Stimulated activated CD4-positive, alpha-beta T cell treated with anti-CD3 and anti-CD28 coated beads, Interleukin-1b, Interleukin-23, amount 100 ng/mL, for 1 hour (primary cell): ENCODE results near the gene ZFP91.

Experiments used
- DNase-seq, 2 donors: peaks; one replicate each; pipeline ENCODE4 v3.0.0-alpha.2; 2020; ENCODE audit warnings: low read depth in 2 of 2

Gene ZFP91

GRCh38 chr11:58586998-58587397 is 8.1 kb downstream of the ZFP91 start:
- DNase-seq = no peak

GRCh38 chr11:58591659-58592058 is 12.8 kb downstream of the ZFP91 start:
- no peak for DNase-seq

GRCh38 chr11:58592760-58593472 is 14.1 kb downstream of the ZFP91 start:
- DNase-seq = no peak

- DNase-seq = no peak
Observed at GRCh38 chr11:58594826-58595225, 16.0 kb downstream of the ZFP91 start.

GRCh38 chr11:58596621-58597020 is 17.8 kb downstream of the ZFP91 start:
- DNase-seq = no peak

- no peak for DNase-seq
Observed at GRCh38 chr11:58597486-58598144, 18.8 kb downstream of the ZFP91 start.

- no peak for DNase-seq
Observed at GRCh38 chr11:58600510-58600909, 21.6 kb downstream of the ZFP91 start.

- DNase-seq = no peak
Observed at GRCh38 chr11:58606930-58607714, 28.3 kb downstream of the ZFP91 start.

GRCh38 chr11:58608331-58608730 is 29.5 kb downstream of the ZFP91 start:
- DNase-seq = no peak

GRCh38 chr11:58609723-58610122 is 30.9 kb downstream of the ZFP91 start:
- DNase-seq = no peak

GRCh38 chr11:58613228-58613627 is 34.4 kb downstream of the ZFP91 start:
- DNase-seq = no peak

GRCh38 chr11:58615559-58615958 is 36.7 kb downstream of the ZFP91 start:
- DNase-seq = no peak

- no peak for DNase-seq
Observed at GRCh38 chr11:58616594-58616993, 37.7 kb downstream of the ZFP91 start.

GRCh38 chr11:58617976-58618557 is 39.2 kb downstream of the ZFP91 start:
- no peak for DNase-seq

- DNase-seq = no peak
Observed at GRCh38 chr11:58621586-58622262, 42.9 kb downstream of the ZFP91 start.

GRCh38 chr11:58622344-58622743 is 43.5 kb downstream of the ZFP91 start, which contains the start of gene CNTF:
Gene CNTF, plus strand, starts transcription at chr11:58622665. Its CDS starts 88 bp downstream, at chr11:58622753.
- DNase-seq = no peak

- no peak for DNase-seq
Observed at GRCh38 chr11:58625086-58625485, 46.2 kb downstream of the ZFP91 start.

- no peak for DNase-seq
Observed at GRCh38 chr11:58625826-58626460, 47.1 kb downstream of the ZFP91 start.

- DNase-seq = no peak
Observed at GRCh38 chr11:58626934-58627483, 48.1 kb downstream of the ZFP91 start.

GRCh38 chr11:58628446-58628845 is 49.6 kb downstream of the ZFP91 start:
- DNase-seq = no peak

GRCh38 chr11:58629857-58630256 is 51.0 kb downstream of the ZFP91 start:
- no peak for DNase-seq
